CD4-positive, CD25-positive, alpha-beta regulatory T cell (primary cell): Measurements from ENCODE around the gene CKS1B. TPM values are rescaled to one million over a fixed set of nuclear protein-coding genes. Genes with fewer than 3 reads are reported as not detected.

ENCODE experiments used
- ATAC-seq, 2 donors: fragments of 150-1000 bp; cut with Tn5 transposase; one replicate each; pipeline ENCODE4 v1.10.0; 2021; ENCODE audit warnings: low read depth in 2 of 2, moderate number of reproducible peaks in 2 of 2, moderate library complexity in 1 of 2
- DNase-seq, 3 donors: peaks; one replicate each; pipeline versions ENCODE4 v3.0.0 to v3.0.0-alpha.2; 2012 to 2022; ENCODE audit warnings: mixed read lengths in 1 of 3
- H3K27ac ChIP-seq: one replicate; pipeline ENCODE4 v1.7.0; 2013; ENCODE audit warnings: mild to moderate bottlenecking, low read length; ENCODE audit not compliant: insufficient read depth, poor library complexity, severe bottlenecking
- H3K27me3 ChIP-seq: one replicate; pipeline ENCODE4 v1.7.0; 2013; ENCODE audit warnings: low read length; ENCODE audit not compliant: control insufficient read depth, insufficient read depth
- H3K36me3 ChIP-seq: one replicate; pipeline ENCODE4 v1.7.0; 2013; ENCODE audit warnings: mild to moderate bottlenecking, low read length, moderate library complexity; ENCODE audit not compliant: control insufficient read depth, insufficient read depth
- H3K4me1 ChIP-seq: 2 replicates; pipeline ENCODE4 v1.7.0; 2013; ENCODE audit warnings: mild to moderate bottlenecking, low read length; ENCODE audit not compliant: insufficient read depth, control insufficient read depth, poor library complexity, severe bottlenecking
- H3K4me3 ChIP-seq: one replicate; pipeline ENCODE4 v1.7.0; 2013; ENCODE audit warnings: low read depth, mild to moderate bottlenecking, low read length, moderate library complexity
- H3K9me3 ChIP-seq, 2 experiments: 1 replicate in 1 of 2; 2 replicates in 1 of 2; pipeline ENCODE4 v1.7.0; 2013; ENCODE audit warnings: low read length in 2 of 2, mild to moderate bottlenecking in 1 of 2, moderate library complexity in 1 of 2; ENCODE audit not compliant: control insufficient read depth in 2 of 2
- H3K27ac Mint-ChIP-seq, 3 donors: one replicate each; pipeline ENCODE4 v1.8.0; 2020 to 2022; ENCODE audit warnings: mild to moderate bottlenecking in 3 of 3, mixed read lengths in 3 of 3, moderate library complexity in 2 of 3
- H3K27me3 Mint-ChIP-seq: one replicate; pipeline ENCODE4 v1.8.0; 2022; ENCODE audit warnings: mild to moderate bottlenecking, mixed read lengths
- H3K36me3 Mint-ChIP-seq: one replicate; pipeline ENCODE4 v1.8.0; 2020; ENCODE audit warnings: mixed read lengths
- H3K4me1 Mint-ChIP-seq, 4 donors: one replicate each; pipeline ENCODE4 v1.8.0; 2020 to 2022; ENCODE audit warnings: mixed read lengths in 4 of 4, mild to moderate bottlenecking in 1 of 4
- H3K4me3 Mint-ChIP-seq, 4 donors: one replicate each; pipeline ENCODE4 v1.8.0; 2020 to 2022; ENCODE audit warnings: mild to moderate bottlenecking in 4 of 4, mixed read lengths in 4 of 4, moderate library complexity in 3 of 4
- H3K9me3 Mint-ChIP-seq, 7 donors: one replicate each; pipeline ENCODE4 v1.8.0; 2020 to 2022; ENCODE audit warnings: mixed read lengths in 7 of 7, mild to moderate bottlenecking in 3 of 7, moderate library complexity in 2 of 7
- polyA plus RNA-seq, 4 donors: library from polyadenylated mRNA; unstranded; fragments of 300-500 nt; fragmentation: Illumina TruSeq; gene quantifications; one replicate each; pipeline ENCODE4 v1.2.3, GENCODE V29; 2021
- total RNA-seq: library from RNA; stranded (reverse); gene quantifications from one replicate; pipeline ENCODE4 v1.2.3, GENCODE V29; 2022

The CKS1B gene
- total and polyA plus RNA-seq, 5 donors from 2014 or later, result 8.5 to 60.0 (median 55.5) TPM

- H3K27ac Mint-ChIP-seq, result peak overlapping the region; percentile 99 to 100 (median 100)
- no peaks in the 10 kb centered on the region for H3K9me3 ChIP-seq
- peaks cover 35% of the 10 kb centered on the region for H3K36me3 Mint-ChIP-seq
- peak overlapping the region; percentile 91 for H3K4me3 ChIP-seq
- peaks cover 40% of the 10 kb centered on the region for H3K36me3 ChIP-seq
- ATAC-seq (peak; percentile 24 to 32), DNase-seq (peak; percentile 59 to 80 (median 70))
- H3K4me1 Mint-ChIP-seq, result peaks cover 0 to 79% (median 49%) of the 10 kb centered on the region in 4 donors
- peaks cover 87% of the 10 kb centered on the region for H3K4me1 ChIP-seq
- peak overlapping the region; percentile 100 for H3K27ac ChIP-seq
- peaks cover 6% of the 10 kb centered on the region for H3K27me3 Mint-ChIP-seq
- H3K4me3 Mint-ChIP-seq, result peak overlapping the region; percentile 95 to 98 (median 98)
- H3K9me3 Mint-ChIP-seq, result peaks cover 0 to 6% (median 0%) of the 10 kb centered on the region in 7 donors
- no peaks in the 10 kb centered on the region for H3K27me3 ChIP-seq
Measured at GRCh38 chr1:154951901-154952657, 22.4 kb upstream of the CKS1B start.

- Histone ChIP-seq H3K4me1 (peaks cover 85% of the 10 kb centered on the region), H3K9me3 (no peaks in the 10 kb centered on the region), H3K4me3 (peak overlapping the region; percentile 91), H3K27me3 (no peaks in the 10 kb centered on the region), H3K36me3 (peaks cover 35% of the 10 kb centered on the region), H3K27ac (peak overlapping the region; percentile 100)
- Mint-ChIP-seq H3K27ac (peak overlapping the region; percentile 99 to 100 (median 100)), H3K4me1 (peaks cover 0 to 85% (median 50%) of the 10 kb centered on the region in 4 donors), H3K36me3 (peaks cover 35% of the 10 kb centered on the region), H3K9me3 (peaks cover 0 to 6% (median 0%) of the 10 kb centered on the region in 7 donors), H3K4me3 (peak overlapping the region; percentile 95 to 98 (median 98)), H3K27me3 (peaks cover 6% of the 10 kb centered on the region)
- DNase-seq, result no peak
- no peak for ATAC-seq
Measured at GRCh38 chr1:154952664-154953063, 21.8 kb upstream of the CKS1B start.

- Mint-ChIP-seq H3K27me3 (peaks cover 6% of the 10 kb centered on the region), H3K27ac (peak overlapping the region; percentile 99 to 100 (median 100)), H3K4me3 (peak overlapping the region; percentile 95 to 98 (median 98)), H3K4me1 (peaks cover 0 to 90% (median 51%) of the 10 kb centered on the region in 4 donors), H3K9me3 (peaks cover 0 to 5% (median 0%) of the 10 kb centered on the region in 7 donors), H3K36me3 (peaks cover 33% of the 10 kb centered on the region)
- ATAC-seq (no peak), DNase-seq (no peak)
- H3K27ac ChIP-seq, result peak overlapping the region; percentile 100
- H3K36me3 ChIP-seq, result peaks cover 34% of the 10 kb centered on the region
- peaks cover 82% of the 10 kb centered on the region for H3K4me1 ChIP-seq
- H3K4me3 ChIP-seq, result peak overlapping the region; percentile 91
- no peaks in the 10 kb centered on the region for H3K9me3 ChIP-seq
- no peaks in the 10 kb centered on the region for H3K27me3 ChIP-seq
Measured at GRCh38 chr1:154953611-154954038, 20.9 kb upstream of the CKS1B start.

- Histone ChIP-seq H3K4me1 (peaks cover 79% of the 10 kb centered on the region), H3K4me3 (peak overlapping the region; percentile 91), H3K36me3 (peaks cover 38% of the 10 kb centered on the region), H3K27ac (peak overlapping the region; percentile 100), H3K27me3 (no peaks in the 10 kb centered on the region), H3K9me3 (no peaks in the 10 kb centered on the region)
- Mint-ChIP-seq H3K27ac (peak overlapping the region; percentile 99 to 100 (median 100)), H3K36me3 (peaks cover 26% of the 10 kb centered on the region), H3K27me3 (peaks cover 6% of the 10 kb centered on the region), H3K4me3 (peak overlapping the region; percentile 95 to 98 (median 98)), H3K4me1 (peaks cover 0 to 82% (median 47%) of the 10 kb centered on the region in 4 donors), H3K9me3 (peaks cover 0 to 4% (median 0%) of the 10 kb centered on the region in 7 donors)
- DNase-seq (no peak), ATAC-seq (no peak)
Measured at GRCh38 chr1:154954541-154954940, 19.9 kb upstream of the CKS1B start.

GRCh38 chr1:154955039-154955717, 19.3 kb upstream of the CKS1B start:
- ATAC-seq (peak; percentile 90 to 91), DNase-seq (peak; percentile 95 to 98 (median 96))
- peaks cover 39% of the 10 kb centered on the region for H3K36me3 ChIP-seq
- H3K27me3 Mint-ChIP-seq, result peaks cover 6% of the 10 kb centered on the region
- H3K27ac Mint-ChIP-seq, result peak overlapping the region; percentile 99 to 100 (median 100)
- no peaks in the 10 kb centered on the region for H3K9me3 ChIP-seq
- peak overlapping the region; percentile 95 to 98 (median 98) for H3K4me3 Mint-ChIP-seq
- H3K27me3 ChIP-seq, result no peaks in the 10 kb centered on the region
- peak overlapping the region; percentile 100 for H3K27ac ChIP-seq
- peak overlapping the region; percentile 91 for H3K4me3 ChIP-seq
- peaks cover 83% of the 10 kb centered on the region for H3K4me1 ChIP-seq
- H3K9me3 Mint-ChIP-seq, result peaks cover 0 to 4% (median 0%) of the 10 kb centered on the region in 7 donors
- H3K36me3 Mint-ChIP-seq, result peaks cover 26% of the 10 kb centered on the region
- peaks cover 0 to 84% (median 48%) of the 10 kb centered on the region in 4 donors for H3K4me1 Mint-ChIP-seq

GRCh38 chr1:154955718-154956543, 18.6 kb upstream of the CKS1B start, which contains the start of gene PBXIP1:
Gene PBXIP1, minus strand, starts transcription at chr1:154956099. Its CDS starts 2,378 bp downstream, at chr1:154953721.
- Histone ChIP-seq H3K4me1 (peaks cover 83% of the 10 kb centered on the region), H3K4me3 (peak within 1 kb of the TSS; percentile 91), H3K36me3 (peaks cover 32% of the 10 kb centered on the region), H3K9me3 (no peaks in the 10 kb centered on the region), H3K27ac (peak within 1 kb of the TSS; percentile 100), H3K27me3 (no peaks in the 10 kb centered on the region)
- peaks cover 6% of the 10 kb centered on the region for H3K27me3 Mint-ChIP-seq
- peaks cover 20% of the 10 kb centered on the region for H3K36me3 Mint-ChIP-seq
- ATAC-seq (peak; percentile 52), DNase-seq (peak; percentile 80 to 95 (median 94))
- H3K9me3 Mint-ChIP-seq, result peaks cover 0 to 4% (median 0%) of the 10 kb centered on the region in 7 donors
- peak within 1 kb of the TSS; percentile 95 to 98 (median 98) for H3K4me3 Mint-ChIP-seq
- H3K27ac Mint-ChIP-seq, result peak within 1 kb of the TSS; percentile 99 to 100 (median 100)
- peaks cover 5 to 84% (median 47%) of the 10 kb centered on the region in 4 donors for H3K4me1 Mint-ChIP-seq

GRCh38 chr1:154956544-154956941, 17.9 kb upstream of the CKS1B start:
- DNase-seq (no peak), ATAC-seq (no peak)
- Histone ChIP-seq H3K4me1 (peaks cover 80% of the 10 kb centered on the region), H3K9me3 (no peaks in the 10 kb centered on the region), H3K36me3 (peaks cover 25% of the 10 kb centered on the region), H3K27ac (peak overlapping the region; percentile 100), H3K27me3 (no peaks in the 10 kb centered on the region), H3K4me3 (peak overlapping the region; percentile 91)
- peaks cover 0 to 4% (median 0%) of the 10 kb centered on the region in 7 donors for H3K9me3 Mint-ChIP-seq
- peaks cover 22% of the 10 kb centered on the region for H3K36me3 Mint-ChIP-seq
- H3K4me3 Mint-ChIP-seq, result peak overlapping the region; percentile 95 to 98 (median 98)
- H3K4me1 Mint-ChIP-seq, result peaks cover 6 to 81% (median 47%) of the 10 kb centered on the region in 4 donors
- H3K27me3 Mint-ChIP-seq, result peaks cover 6% of the 10 kb centered on the region
- H3K27ac Mint-ChIP-seq, result peak overlapping the region; percentile 99 to 100 (median 100)
